GM10266 (cell line): ENCODE data around the gene NKD2.

Experiments used
- DNase-seq: peaks from one replicate; pipeline ENCODE4 v3.0.0; 2012; ENCODE audit errors: extremely low spot score
- TF ChIP-seq, protein P1 (sequence below): IDR thresholded peaks from 2 replicates; pipeline ENCODE4 v1.5.1; 2012; ENCODE audit warnings: mild to moderate bottlenecking, low read depth; ENCODE audit not compliant: control insufficient read depth, insufficient read depth; ENCODE audit errors: missing control alignments

Gene NKD2

DNA sequence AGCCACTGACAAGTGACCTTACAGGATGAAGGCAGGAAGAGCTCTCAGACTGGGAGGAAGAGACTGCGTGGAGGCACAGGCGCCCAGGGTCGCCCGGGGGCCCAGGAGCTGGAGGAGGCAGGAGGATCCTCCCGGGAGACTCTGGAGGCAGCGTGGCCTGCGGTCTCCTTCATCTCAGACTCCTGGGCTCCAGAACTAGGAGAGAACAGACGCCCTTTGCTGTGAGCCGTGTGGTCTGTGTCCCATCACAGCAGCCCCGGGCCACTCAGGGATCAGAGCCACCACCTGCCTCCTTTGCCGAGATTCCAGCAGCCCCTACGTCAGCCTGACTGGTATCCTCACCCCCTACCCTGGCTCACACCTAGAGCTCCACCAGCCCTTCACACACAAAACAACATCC lies 58.1 kb downstream of the NKD2 start:
- TF ChIP-seq, protein P1, sequence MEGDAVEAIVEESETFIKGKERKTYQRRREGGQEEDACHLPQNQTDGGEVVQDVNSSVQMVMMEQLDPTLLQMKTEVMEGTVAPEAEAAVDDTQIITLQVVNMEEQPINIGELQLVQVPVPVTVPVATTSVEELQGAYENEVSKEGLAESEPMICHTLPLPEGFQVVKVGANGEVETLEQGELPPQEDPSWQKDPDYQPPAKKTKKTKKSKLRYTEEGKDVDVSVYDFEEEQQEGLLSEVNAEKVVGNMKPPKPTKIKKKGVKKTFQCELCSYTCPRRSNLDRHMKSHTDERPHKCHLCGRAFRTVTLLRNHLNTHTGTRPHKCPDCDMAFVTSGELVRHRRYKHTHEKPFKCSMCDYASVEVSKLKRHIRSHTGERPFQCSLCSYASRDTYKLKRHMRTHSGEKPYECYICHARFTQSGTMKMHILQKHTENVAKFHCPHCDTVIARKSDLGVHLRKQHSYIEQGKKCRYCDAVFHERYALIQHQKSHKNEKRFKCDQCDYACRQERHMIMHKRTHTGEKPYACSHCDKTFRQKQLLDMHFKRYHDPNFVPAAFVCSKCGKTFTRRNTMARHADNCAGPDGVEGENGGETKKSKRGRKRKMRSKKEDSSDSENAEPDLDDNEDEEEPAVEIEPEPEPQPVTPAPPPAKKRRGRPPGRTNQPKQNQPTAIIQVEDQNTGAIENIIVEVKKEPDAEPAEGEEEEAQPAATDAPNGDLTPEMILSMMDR: no peak
- DNase-seq: no peak

DNA sequence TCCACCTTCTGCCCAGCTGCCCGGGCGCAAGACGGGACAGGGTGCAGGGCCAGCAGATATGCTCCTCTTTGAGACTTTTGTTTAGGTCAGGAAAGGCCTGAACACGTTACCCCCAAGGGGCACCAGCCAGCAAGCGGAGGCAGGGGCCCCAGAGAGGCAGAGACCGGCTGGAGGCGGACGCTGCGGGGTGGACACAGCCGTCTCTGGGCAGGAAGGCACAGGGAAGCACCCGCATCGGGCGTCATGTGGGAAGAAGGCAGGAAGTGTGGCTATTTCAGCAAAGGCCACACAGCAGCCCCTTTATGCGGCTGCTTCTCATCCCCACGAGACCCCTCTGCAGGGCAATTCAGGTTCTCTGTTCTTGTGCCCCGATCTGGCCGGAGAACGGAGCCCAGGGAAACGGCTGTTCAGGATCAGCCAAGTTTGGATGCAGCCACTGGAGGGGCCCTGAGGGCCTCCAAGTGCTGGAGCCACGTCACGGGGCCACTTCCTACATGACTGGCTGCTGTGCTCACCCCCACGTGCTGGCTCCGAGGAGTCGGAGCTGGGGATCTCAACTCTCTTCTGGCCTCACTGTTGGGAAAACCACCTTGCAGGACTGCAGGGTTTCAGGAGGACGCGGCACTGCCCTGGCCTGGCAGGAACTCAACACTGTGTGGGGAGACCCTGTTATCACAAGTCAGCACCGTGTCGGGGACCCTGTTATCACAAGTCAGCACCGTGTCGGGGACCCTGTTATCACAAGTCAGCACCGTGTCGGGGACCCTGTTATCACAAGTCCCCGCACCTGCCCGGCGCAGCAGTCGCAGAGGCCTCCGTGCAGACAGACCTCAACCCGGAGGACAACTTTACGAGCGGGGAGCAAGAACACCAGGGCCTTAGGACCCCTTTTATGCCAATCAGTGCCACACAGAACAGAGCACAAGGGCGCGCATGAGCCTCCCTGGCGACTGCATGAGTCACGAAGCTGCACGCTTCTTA lies 58.8 kb downstream of the NKD2 start:
- TF ChIP-seq, protein P1: no peak
- DNase-seq: no peak

DNA sequence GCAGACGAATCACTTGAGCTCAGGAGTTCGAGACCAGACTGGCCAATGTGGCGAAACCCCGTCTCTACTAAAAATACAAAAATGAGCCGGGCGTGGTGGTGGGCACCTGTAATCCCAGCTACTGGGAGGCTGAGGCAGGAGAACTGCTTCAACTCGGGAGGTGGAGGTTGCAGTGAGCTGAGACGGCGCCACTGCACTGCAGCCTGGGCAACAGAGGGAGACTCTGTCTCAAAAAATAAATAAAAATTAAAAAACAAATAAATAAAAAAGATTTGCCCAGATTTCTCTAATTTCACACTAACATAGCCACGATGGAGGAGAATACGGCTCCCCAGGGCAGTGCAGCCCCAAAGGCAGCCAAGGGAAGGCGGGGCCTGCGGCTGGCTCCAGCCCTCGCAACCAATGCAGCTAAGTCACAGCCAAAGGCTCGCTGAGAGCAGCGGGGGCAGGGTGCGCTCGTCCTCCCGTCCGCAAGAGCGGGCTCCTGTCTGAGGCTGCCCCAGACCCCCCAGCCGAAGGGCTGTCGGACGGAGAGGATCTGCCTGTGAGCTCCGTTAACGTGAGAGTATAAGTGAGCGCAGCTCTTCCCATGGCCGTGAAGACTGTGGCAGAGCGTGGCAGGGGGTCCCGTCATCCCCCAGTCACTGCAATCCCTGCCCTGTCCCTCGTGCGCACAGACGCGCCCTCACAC lies 59.7 kb downstream of the NKD2 start:
- DNase-seq: no peak
- TF ChIP-seq, protein P1: no peak

DNA sequence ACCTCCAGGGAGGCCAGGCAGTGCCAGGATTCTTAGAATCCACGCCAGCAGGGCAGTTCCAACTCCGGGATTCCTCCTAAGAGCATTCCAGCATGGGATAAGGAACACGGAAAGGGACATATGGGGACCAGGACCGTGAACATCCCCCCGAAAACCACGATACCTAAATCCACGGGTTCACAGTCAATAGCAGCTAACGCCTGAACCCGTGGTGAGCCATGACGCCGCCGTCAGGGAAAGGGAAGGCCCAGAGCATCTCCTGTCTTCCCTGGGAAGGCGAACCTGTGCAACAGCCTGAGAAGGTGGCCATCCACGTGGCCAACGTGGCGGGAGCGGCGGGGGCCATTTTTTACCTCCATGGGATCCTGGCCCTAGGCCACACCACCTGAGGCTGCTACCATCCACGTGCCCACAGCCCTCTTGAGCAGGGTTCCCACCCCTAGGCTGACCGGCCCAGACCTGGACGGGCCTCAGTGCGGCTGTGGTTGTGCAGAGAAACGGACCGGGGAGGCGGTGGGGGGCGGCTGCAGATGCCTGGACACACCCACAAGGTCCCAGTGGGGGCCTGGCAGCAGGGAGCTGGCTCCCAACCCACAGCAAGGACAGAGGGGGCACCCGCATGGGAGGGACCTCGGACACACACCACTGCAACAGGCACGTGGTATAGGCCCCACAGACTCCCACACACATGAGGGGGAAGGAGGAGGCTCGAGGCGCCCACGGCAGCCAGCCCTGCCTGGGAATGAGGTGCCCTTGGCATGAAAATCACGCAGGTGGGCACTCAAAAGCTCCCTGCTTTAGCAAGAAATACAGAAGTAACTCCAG lies 60.5 kb downstream of the NKD2 start:
- TF ChIP-seq, protein P1: no peak
- DNase-seq: no peak

DNA sequence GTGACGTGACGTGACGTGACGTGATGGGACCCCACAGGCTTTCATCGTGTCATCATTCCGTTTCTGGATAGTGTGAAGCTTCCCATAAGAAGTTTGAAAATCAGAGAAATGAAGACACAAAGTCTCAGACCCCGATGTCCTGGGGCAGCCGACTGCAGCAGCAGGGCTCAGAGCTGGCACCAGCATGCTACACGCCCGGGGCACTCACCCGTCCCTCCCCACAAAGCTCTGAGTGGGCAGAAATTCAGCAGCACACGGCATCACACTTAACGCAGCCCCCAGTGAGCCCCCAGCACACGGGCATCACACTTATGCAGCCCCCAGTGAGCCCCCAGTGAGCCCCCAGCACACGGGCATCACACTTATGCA lies 61.1 kb downstream of the NKD2 start:
- DNase-seq: no peak
- TF ChIP-seq, protein P1: no peak

DNA sequence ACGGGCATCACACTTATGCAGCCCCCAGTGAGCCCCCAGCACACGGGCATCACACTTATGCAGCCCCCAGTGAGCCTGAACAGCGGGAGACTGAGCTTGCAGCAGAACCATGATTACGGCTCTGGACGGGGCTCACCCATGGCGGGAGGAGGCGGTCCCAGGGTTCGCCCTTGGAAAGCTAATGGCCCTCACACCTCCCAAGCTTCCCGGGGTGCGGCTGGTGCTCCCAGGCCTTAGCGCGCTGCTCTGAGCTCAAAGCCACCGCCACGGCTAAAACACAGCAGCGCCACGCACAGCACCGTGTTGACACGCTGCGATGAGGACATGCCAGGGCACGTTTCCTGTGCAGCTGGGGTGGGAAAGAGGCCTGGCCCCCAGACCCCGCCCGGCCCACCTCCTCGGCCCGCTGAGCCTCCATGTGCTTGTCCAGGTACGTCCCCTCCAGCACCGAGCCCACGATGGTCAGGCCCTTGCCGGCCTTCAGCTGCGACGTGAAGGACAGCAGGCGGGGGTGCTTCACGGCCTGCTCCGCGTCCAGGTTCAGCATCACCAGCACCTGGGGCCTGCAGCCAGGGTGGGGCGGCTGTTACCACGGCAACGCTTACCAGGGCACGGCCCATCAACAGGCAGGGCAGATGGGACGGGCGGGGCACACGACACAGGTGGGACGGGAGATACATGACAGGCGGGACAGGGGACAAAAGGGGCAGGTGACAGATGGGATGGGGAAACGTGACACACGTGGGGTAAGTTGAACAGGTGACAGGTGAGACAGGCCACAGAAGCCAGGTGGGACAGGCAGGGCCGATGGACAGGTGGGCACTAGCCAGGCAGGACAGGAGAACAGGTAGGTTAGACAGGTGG lies 64.9 kb downstream of the NKD2 start:
- TF ChIP-seq, protein P1: no peak
- DNase-seq: no peak
